SU-DHL-6 (cell line): ENCODE data around the gene PANK2.
"Not testable (repeated sequence)": the region's sequence is repeated elsewhere in the genome, so short reads cannot be mapped to it uniquely, and the experiment has no call there.

ENCODE experiments used
- CTCF ChIP-seq: fragments of 200-600 bp; sonication (generic); IDR thresholded peaks from one replicate; pipeline ENCODE4 v1.5.1; 2017; ENCODE audit warnings: antibody characterized with exemption, mild to moderate bottlenecking, low read length, moderate library complexity; ENCODE audit not compliant: insufficient read depth, poor library complexity, severe bottlenecking
- EZH2phosphoT487 ChIP-seq: fragments of 200-600 bp; sonication (generic), shearing (Covaris generic); conservative IDR thresholded peaks from 2 replicates; pipeline ENCODE4 v1.6.1; 2018; ENCODE audit warnings: mild to moderate bottlenecking, antibody characterized with exemption, low read length, moderate library complexity, mixed read lengths

GRCh38 chr20:3843990-3844619, 45.1 kb upstream of the PANK2 start:
- TF ChIP-seq EZH2phosphoT487, CTCF: not testable (repeated sequence)
